ENCODE measurements around the gene SRSF3.
"Not testable (repeated sequence)": the region's sequence is repeated elsewhere in the genome, so short reads cannot be mapped to it uniquely, and the experiment has no call there.

SRSF3 gene

GRCh38 chr6:36576578-36576977 lies 17.6 kb upstream of the SRSF3 start:
- DNase-seq: no peak

GRCh38 chr6:36577301-36577700 lies 16.9 kb upstream of the SRSF3 start:
- DNase-seq: peak; percentile 91

GRCh38 chr6:36578030-36578429 lies 16.1 kb upstream of the SRSF3 start:
- no peak for DNase-seq

DNA sequence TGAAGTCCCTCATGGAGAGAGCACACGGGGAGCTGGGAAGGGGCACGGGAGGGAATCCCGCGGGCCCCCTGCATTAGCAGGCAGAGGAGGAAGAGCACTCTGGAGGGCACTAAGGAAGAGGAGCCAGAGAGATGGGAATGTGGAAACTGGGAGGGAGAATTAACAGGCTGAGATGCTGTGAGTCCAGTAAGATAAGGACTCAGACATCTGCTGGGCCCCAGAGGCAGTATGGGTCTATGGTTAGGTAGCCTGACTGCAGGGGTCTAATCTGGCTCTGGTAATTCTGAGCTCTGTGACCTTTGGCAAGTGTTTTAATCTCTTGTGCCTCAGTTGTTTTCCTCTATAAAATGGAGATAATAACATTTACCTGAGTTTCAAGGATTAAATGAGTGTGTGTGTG lies 15.7 kb upstream of the SRSF3 start:
- DNase-seq: no peak

- no peak for DNase-seq
Observed at GRCh38 chr6:36580184-36580526, 14.0 kb upstream of the SRSF3 start.

DNA sequence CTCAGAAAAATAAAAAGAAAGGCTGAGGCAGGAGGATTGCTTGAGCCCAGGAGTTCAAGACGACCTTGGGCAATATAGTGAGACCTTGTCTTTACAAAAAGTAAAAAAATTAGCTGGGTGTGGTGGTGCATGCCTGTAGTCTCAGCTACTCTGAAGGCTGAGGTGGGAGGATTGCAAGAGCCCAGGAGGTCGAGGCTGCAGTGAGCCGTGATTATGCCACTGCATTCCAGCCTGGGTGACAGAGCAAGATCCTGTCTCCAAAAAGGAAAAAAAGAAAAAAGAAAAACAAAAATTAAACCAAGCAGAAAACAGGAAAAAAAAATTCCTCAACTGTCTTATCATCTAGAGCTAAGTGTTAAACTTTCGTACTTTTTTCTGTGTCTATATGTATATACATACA lies 12.4 kb upstream of the SRSF3 start:
- DNase-seq: no peak

DNA sequence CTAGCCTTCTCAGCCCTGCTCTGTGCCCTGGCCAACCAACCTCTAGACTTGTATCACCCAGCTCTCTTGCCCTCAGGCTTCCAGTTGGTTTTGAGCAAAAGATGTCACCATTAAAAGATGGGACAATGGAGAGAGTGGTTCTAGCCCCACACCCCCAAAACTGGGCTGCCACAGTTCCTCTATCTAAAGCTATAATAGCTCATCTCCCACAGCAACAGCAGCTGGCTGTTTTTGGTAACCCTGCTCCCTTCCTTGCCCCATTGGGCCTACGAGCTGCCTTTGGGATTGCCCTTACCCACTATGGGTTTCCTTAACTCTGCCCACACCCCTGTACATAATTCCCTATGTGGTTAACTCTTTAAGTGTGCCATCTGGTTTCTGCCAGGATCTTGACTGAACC lies 7.6 kb upstream of the SRSF3 start:
- DNase-seq: no peak

DNA sequence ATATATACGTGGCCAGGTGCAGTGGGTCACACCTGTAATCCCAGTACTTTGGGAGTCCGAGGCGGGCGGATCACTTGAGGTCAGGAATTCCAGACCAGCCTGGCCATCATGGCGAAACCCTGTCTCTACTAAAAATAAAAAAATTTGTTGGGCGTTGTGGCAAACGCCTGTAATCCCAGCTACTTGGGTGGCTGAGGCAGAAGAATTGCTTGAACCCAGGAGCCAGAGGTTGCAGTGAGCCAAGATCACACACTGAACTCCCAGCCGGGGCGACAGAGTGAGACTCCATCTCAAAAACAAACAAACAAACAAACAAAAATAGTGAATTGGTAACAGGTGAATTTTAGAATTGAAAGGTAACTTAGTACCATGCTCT lies 5.1 kb upstream of the SRSF3 start:
- not testable (repeated sequence) for DNase-seq

DNA sequence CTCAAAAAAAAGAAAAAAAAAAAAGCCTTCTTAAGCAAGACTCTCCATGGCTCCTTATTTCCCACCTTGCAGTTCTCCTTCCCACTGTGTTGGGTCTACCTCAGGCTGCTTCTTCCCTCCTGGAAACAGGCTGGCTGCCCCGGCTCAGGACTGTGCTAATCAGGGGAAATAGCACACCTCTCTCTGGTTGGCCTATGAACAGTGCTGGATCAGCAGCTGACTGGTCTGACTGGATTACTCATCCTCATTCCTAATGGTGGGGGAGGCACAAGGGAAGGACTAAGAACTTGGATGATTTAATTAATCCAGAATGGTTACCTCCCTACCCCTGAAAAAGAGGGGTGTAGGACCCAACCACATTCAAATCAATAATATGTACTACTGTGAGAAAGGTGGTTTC lies 3.9 kb upstream of the SRSF3 start:
- DNase-seq: peak; percentile 84

- DNase-seq: no peak
Observed at GRCh38 chr6:36592221-36592655, 1.9 kb upstream of the SRSF3 start.

DNA sequence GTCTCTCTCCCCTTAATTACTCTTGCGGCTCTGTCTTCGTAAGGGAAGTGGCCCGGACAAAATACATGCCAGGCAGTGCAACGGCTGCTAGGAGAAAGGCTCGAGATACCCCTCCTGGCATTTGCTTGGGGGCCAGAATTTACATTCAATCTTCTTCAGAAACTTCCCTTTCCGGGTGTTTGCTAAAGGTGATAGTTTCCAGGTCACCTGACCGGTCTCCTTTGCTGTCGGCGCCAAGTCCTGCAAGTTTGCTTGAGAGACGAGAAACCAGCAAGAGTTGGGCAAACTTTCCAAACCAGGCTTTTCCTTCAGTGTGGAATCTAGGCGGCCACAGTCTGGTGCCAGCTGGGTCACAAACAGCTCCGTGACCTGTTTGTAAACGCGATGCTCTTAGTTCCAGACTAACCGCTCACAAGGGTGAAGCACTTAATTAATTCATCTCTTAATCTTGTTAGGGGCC lies 563 bp upstream of the SRSF3 start:
- DNase-seq: peak; percentile 46

- peak; percentile 61 for DNase-seq
Observed at GRCh38 chr6:36594816-36595643, 868 bp downstream of the SRSF3 start.

GRCh38 chr6:36596356-36596755 lies 2.2 kb downstream of the SRSF3 start:
- DNase-seq: peak; percentile 33

- DNase-seq: no peak
Observed at GRCh38 chr6:36597775-36598174, 3.6 kb downstream of the SRSF3 start.

GRCh38 chr6:36598326-36598725 lies 4.2 kb downstream of the SRSF3 start:
- no peak for DNase-seq

- DNase-seq: no peak
Observed at GRCh38 chr6:36598739-36599318, 4.7 kb downstream of the SRSF3 start.

- peak; percentile 32 for DNase-seq
Observed at GRCh38 chr6:36599791-36600209, 5.6 kb downstream of the SRSF3 start.

DNA sequence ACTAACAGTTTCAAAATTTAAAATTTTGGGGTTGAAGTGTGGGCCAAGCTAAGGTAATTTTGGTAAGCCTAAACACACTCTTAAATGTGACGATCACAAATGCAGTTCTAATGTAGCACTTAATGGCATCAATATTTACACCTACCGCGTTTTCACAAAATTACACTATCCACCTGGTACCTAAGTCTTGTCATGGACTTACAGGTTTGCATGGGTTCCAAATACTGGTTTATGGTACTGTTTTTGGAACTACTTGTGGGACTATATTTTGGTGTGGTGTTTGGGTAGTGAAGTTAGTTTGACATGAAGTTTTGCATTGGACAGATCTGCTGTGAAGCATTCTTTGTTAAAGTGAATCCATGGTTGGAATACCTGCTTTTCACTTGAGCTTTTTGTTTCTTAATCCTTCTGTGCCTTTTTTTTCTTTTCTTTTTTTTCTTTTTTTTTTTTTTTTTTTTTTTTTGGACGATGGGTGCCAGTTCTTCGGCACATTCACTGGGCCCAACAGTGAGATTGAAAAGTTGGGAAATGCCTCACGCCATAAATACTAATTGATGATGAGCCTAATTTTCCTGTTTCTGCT lies 6.5 kb downstream of the SRSF3 start:
- no peak for DNase-seq

DNA sequence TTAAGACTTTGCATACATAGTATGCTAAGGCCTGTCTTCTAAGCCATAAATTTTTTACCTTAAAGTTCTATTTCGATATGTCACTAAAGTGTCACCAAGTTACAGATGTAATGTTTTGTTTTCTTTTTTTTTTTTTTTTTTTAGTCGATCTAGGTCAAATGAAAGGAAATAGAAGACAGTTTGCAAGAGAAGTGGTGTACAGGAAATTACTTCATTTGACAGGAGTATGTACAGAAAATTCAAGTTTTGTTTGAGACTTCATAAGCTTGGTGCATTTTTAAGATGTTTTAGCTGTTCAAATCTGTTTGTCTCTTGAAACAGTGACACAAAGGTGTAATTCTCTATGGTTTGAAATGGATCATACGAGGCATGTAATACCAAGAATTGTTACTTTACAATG lies 7.7 kb downstream of the SRSF3 start:
- not testable (repeated sequence) for DNase-seq

GRCh38 chr6:36603222-36604089 lies 9.3 kb downstream of the SRSF3 start:
- DNase-seq: no peak

GRCh38 chr6:36604090-36605060 lies 10.2 kb downstream of the SRSF3 start:
- DNase-seq: no peak

DNA sequence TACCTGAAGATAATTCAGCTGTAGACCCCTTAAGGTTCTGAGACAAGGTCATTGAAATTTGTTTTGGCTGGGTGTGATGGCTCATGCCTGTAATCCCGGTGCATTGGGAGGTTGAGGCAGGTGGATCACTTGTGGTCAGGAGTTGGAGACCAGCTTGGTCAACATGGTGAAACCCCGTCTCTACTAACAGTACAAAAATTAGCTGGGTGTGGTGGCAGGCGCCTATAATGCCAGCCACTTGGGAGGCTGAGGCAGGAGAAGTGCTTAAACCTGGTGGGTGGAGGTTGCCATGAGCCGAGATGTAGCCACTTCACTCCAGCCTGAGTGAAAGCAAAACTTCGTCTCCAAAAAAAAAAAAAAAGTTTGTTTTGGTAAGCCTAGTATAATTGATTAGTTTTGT lies 11.0 kb downstream of the SRSF3 start:
- DNase-seq: no peak

Measured in fibroblast of skin of abdomen (primary cell).